Measurements from ENCODE around the gene KAT6B.

GRCh38 chr10:75043256-75044131 lies 217.1 kb downstream of the KAT6B start:
- TF ChIP-seq RB1 (IDR thresholded peaks at IDR 0.05; ENCODE audit: borderline replicate concordance) = no peak
- TF ChIP-seq CEBPB (IDR thresholded peaks at IDR 0.05; ENCODE audit: borderline replicate concordance in 1 of 2, low read depth in 2 of 2, low read length in 2 of 2) = no peak
- no peak for TF ChIP-seq SMC3 (IDR thresholded peaks at IDR 0.05; ENCODE audit: borderline replicate concordance, low read length)
- TF ChIP-seq ZZZ3 (IDR thresholded peaks at IDR 0.05; ENCODE audit: control insufficient read depth, insufficient read length, low read depth) = no peak
- TF ChIP-seq CUX1 (IDR thresholded peaks at IDR 0.05; ENCODE audit: insufficient replicate concordance, low read depth, low read length) = no peak
- no peak for TF ChIP-seq ETV6 (conservative IDR thresholded peaks at IDR 0.05 in 1 of 2, IDR thresholded peaks at IDR 0.05 in 1 of 2; ENCODE audit: borderline replicate concordance in 1 of 2, low read depth in 1 of 2)
- peak; percentile 37; the same call in 1 of the 2 replicates for TF ChIP-seq POLR2A (IDR thresholded peaks at IDR 0.05; ENCODE audit: low read depth, low read length)
